A549 (cell line): ENCODE results near the gene CSTF2T. TPM values are rescaled to one million over a fixed set of nuclear protein-coding genes. Genes with fewer than 3 reads are reported as not detected.

Source experiments
- ATAC-seq, 2 experiments: fragments of 200-7000 bp in 1 of 2; fragments of >200 bp in 1 of 2; cut with Nextera tagmentation in 1 of 2; cut with Tn5 transposase in 1 of 2; 3 replicates each; pipeline versions ENCODE4 v1.8.0 to v1.9.1; 2018 to 2020; ENCODE audit warnings: mild to moderate bottlenecking in 1 of 2, moderate library complexity in 1 of 2
- CTCF ChIA-PET: fragments of 300-600 bp; sonication (Branson Sonifier 250); formaldehyde crosslinking; extraction: SDS; loops from one replicate; lab custom pipeline; 2021; ENCODE audit warnings: antibody characterized with exemption, inconsistent platforms; lab: Yijun Ruan, JAX
- POLR2A ChIA-PET: fragments of 350-600 bp; formaldehyde crosslinking; extraction: SDS; loops from one replicate; lab custom pipeline; 2021; ENCODE audit warnings: antibody characterized with exemption, inconsistent platforms; lab: Yijun Ruan, JAX
- DNase-seq, 2 experiments: peaks; one replicate each; pipeline versions ENCODE4 v3.0.0 to v3.0.0-alpha.2; 2011 to 2016; ENCODE audit warnings: low read depth in 1 of 2, low spot score in 1 of 2
- FAIRE-seq: peaks from 2 replicates; lab custom pipeline; 2011; peaks lifted over from hg19 to GRCh38; lab: Jason Lieb, UNC
- H3K27ac ChIP-seq, 2 experiments: fragments of >200 bp; sonication (Bioruptor Twin); formaldehyde crosslinking; 3 replicates each; pipeline ENCODE4 v1.5.1; 2016 to 2017
- H3K4me1 ChIP-seq: fragments of >200 bp; sonication (Bioruptor Twin); formaldehyde crosslinking; 3 replicates; pipeline ENCODE4 v1.6.1; 2016
- H3K4me2 ChIP-seq: fragments of >200 bp; sonication (Bioruptor Twin); formaldehyde crosslinking; 3 replicates; pipeline ENCODE4 v1.6.1; 2016
- H3K4me3 ChIP-seq: fragments of >200 bp; sonication (Bioruptor Twin); formaldehyde crosslinking; 3 replicates; pipeline ENCODE4 v1.5.1; 2016
- H3K9me3 ChIP-seq: fragments of >200 bp; sonication (Bioruptor Twin); formaldehyde crosslinking; 3 replicates; pipeline ENCODE4 v1.6.1; 2016
- CBX2 ChIP-seq: fragments of 200-600 bp; sonication (generic); IDR thresholded peaks from 2 replicates; pipeline ENCODE4 v1.6.1; 2016; ENCODE audit warnings: low read depth, mild to moderate bottlenecking, borderline replicate concordance
- CBX8 ChIP-seq: fragments of 200-600 bp; sonication (generic); IDR thresholded peaks from 2 replicates; pipeline ENCODE4 v1.6.1; 2016
- CTCF ChIP-seq: fragments of >200 bp; sonication (Bioruptor Twin); formaldehyde crosslinking; IDR thresholded peaks from 3 replicates; pipeline ENCODE4 v1.5.1; 2016
- E2F6 ChIP-seq: IDR thresholded peaks from 2 replicates; pipeline ENCODE4 v1.6.1; 2012; ENCODE audit warnings: low read depth, borderline replicate concordance
- EHF ChIP-seq: fragments of 250-450 bp; sonication (Bioruptor Pico); IDR thresholded peaks from 2 replicates; pipeline ENCODE4 v1.5.0; 2020; ENCODE audit warnings: mild to moderate bottlenecking
- FOSB ChIP-seq: fragments of 250-450 bp; sonication (Bioruptor Pico); IDR thresholded peaks from 2 replicates; pipeline ENCODE4 v1.5.0; 2020; ENCODE audit warnings: mild to moderate bottlenecking, moderate library complexity
- FOSL2 ChIP-seq, 2 experiments: fragments of 450-650 bp in 1 of 2; fragments of >200 bp in 1 of 2; sonication (Bioruptor Twin) in 1 of 2; formaldehyde crosslinking; IDR thresholded peaks; 2 replicates each; pipeline versions ENCODE4 v1.5.0 to v1.6.1; 2016 to 2020; ENCODE audit warnings: mild to moderate bottlenecking in 1 of 2, moderate library complexity in 1 of 2
- HDAC2 ChIP-seq: fragments of 200-600 bp; sonication (generic); IDR thresholded peaks from 2 replicates; pipeline ENCODE4 v1.6.1; 2016
- HOXB13 ChIP-seq: fragments of 250-450 bp; sonication (Bioruptor Pico); IDR thresholded peaks from 2 replicates; pipeline ENCODE4 v1.5.0; 2020; ENCODE audit warnings: low read depth, mild to moderate bottlenecking, moderate library complexity
- MAFK ChIP-seq: fragments of 450-650 bp; IDR thresholded peaks from 2 replicates; pipeline ENCODE4 v1.6.1; 2014; ENCODE audit not compliant: partially characterized antibody
- MAZ ChIP-seq: fragments of 150-350 bp; IDR thresholded peaks from 2 replicates; pipeline ENCODE4 v1.6.1; 2014; ENCODE audit warnings: antibody characterized with exemption, low read depth, low read length, borderline replicate concordance
- NPAS2 ChIP-seq: fragments of 250-450 bp; sonication (Bioruptor Pico); IDR thresholded peaks from 2 replicates; pipeline ENCODE4 v1.8.0; 2022; ENCODE audit warnings: mild to moderate bottlenecking, moderate library complexity, borderline replicate concordance
- NR3C1 ChIP-seq: fragments of >200 bp; sonication (Bioruptor Twin); formaldehyde crosslinking; IDR thresholded peaks from 3 replicates; pipeline ENCODE4 v1.6.1; 2017
- PBX3 ChIP-seq: IDR thresholded peaks from 2 replicates; pipeline ENCODE4 v1.6.1; 2012
- POLR2A ChIP-seq: IDR thresholded peaks from 2 replicates; pipeline ENCODE4 v1.6.1; 2012; ENCODE audit warnings: mild to moderate bottlenecking, low read length
- POLR2AphosphoS2 ChIP-seq: conservative IDR thresholded peaks from 2 replicates; pipeline ENCODE4 v1.6.1; 2012; ENCODE audit warnings: low read length, improper control_type of control experiment, inconsistent platforms
- RAD21 ChIP-seq, 2 experiments: fragments of >200 bp in 1 of 2; sonication (Bioruptor Twin) in 1 of 2; formaldehyde crosslinking in 1 of 2; IDR thresholded peaks in 1 of 2; conservative IDR thresholded peaks in 1 of 2; 2 replicates in 1 of 2; 3 replicates in 1 of 2; pipeline ENCODE4 v1.6.1; 2012 to 2018; ENCODE audit warnings: inconsistent platforms in 1 of 2
- RARB ChIP-seq: fragments of 250-450 bp; sonication (Bioruptor Pico); IDR thresholded peaks from 2 replicates; pipeline ENCODE4 v1.8.0; 2021; ENCODE audit warnings: mild to moderate bottlenecking, moderate library complexity
- SMC3 ChIP-seq: fragments of >200 bp; sonication (Bioruptor Twin); formaldehyde crosslinking; IDR thresholded peaks from 3 replicates; pipeline ENCODE4 v1.6.1; 2018; ENCODE audit warnings: inconsistent platforms
- SREBF2 ChIP-seq: fragments of 450-650 bp; IDR thresholded peaks from 2 replicates; pipeline ENCODE4 v1.6.1; 2014; ENCODE audit warnings: mild to moderate bottlenecking, moderate library complexity
- TFCP2L1 ChIP-seq: fragments of 250-450 bp; sonication (Bioruptor Pico); IDR thresholded peaks from 2 replicates; pipeline ENCODE4 v1.5.0; 2021; ENCODE audit warnings: mild to moderate bottlenecking
- ZSCAN20 ChIP-seq: fragments of 250-450 bp; sonication (Bioruptor Pico); IDR thresholded peaks from 2 replicates; pipeline ENCODE4 v1.8.0; 2022; ENCODE audit warnings: mild to moderate bottlenecking, moderate library complexity
- WGBS: methylation state at CpG from one replicate; pipeline ENCODE4 v1.1.6; 2017; ENCODE audit errors: missing lambda C conversion rate; 5-methylcytosine and 5-hydroxymethylcytosine counted together
- polyA plus RNA-seq, 4 experiments: library from polyadenylated mRNA; depleted of rRNA in 3 of 4; stranded (reverse); fragments of >200 nt; fragmentation: RNase III in 1 of 4; extraction: RNeasy Plus Mini Kit Qiagen cat#74134 plus additional on column Dnase treatment in 1 of 4; gene quantifications; 2 replicates in 3 of 4; 3 replicates in 1 of 4; pipeline ENCODE4 v1.2.3, GENCODE V29; 2011 to 2017
- TF ChIP-seq, protein P1 (sequence below): fragments of 450-650 bp; IDR thresholded peaks from 2 replicates; pipeline ENCODE4 v1.6.1; 2014; ENCODE audit warnings: antibody characterized with exemption
- TF ChIP-seq, protein P2 (sequence below): fragments of 250-450 bp; sonication (Bioruptor Pico); IDR thresholded peaks from 2 replicates; pipeline ENCODE4 v1.5.0; 2021; ENCODE audit warnings: mild to moderate bottlenecking, moderate library complexity, borderline replicate concordance

CSTF2T gene
- polyA plus RNA-seq, 2 of the 4 experiments (the other 2 are of a cell fraction), result 9.4 to 18.2 TPM

- ChIA-PET POLR2A (no interaction called here), CTCF (no interaction called here)
- ATAC-seq (no peak), DNase-seq (no peak), FAIRE-seq (no peak)
- H3K4me1 ChIP-seq, result no peaks in the 10 kb centered on the region
- 4% methylated on average over 2 of the region's 2 CpGs for WGBS
- H3K4me2 ChIP-seq, result no peak overlapping the region
- H3K27ac ChIP-seq, result no peak overlapping the region
- no peak for TF ChIP-seq RAD21 (conservative IDR thresholded peaks at IDR 0.05 in 1 of 2, IDR thresholded peaks at IDR 0.05 in 1 of 2)
- no peak for TF ChIP-seq E2F6
- no peak for TF ChIP-seq PBX3
- H3K4me3 ChIP-seq, result no peak overlapping the region
- H3K9me3 ChIP-seq, result no peaks in the 10 kb centered on the region
Observed at GRCh38 chr10:51709324-51709972, 10.1 kb upstream of the CSTF2T start.

DNA sequence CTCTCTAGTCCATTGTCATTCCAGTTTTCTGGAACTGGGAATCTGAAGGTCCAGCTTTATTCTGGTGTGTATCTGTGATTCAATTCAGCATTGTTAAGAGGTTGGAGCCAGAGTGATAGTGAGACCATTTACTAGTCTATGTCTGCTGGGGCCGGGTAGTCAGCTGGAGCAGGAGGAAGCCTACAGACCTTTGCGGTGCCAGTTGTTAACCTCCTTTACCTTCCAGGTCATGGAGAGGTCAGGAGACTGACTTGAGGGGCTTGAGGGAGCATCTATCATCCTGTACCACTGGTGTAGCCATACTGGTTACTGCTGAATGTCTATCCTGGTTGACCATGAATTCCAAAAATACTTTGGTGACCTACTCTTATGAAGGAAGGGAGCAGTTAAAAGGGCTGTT, 9.2 kb upstream of the CSTF2T start:
- Histone ChIP-seq H3K27ac (no peak overlapping the region), H3K4me2 (no peak overlapping the region), H3K4me1 (no peaks in the 10 kb centered on the region), H3K4me3 (no peak overlapping the region), H3K9me3 (no peaks in the 10 kb centered on the region)
- no peak for TF ChIP-seq HDAC2
- no peak for TF ChIP-seq NPAS2 (CRISPR knock-in tag)
- TF ChIP-seq, protein P1, sequence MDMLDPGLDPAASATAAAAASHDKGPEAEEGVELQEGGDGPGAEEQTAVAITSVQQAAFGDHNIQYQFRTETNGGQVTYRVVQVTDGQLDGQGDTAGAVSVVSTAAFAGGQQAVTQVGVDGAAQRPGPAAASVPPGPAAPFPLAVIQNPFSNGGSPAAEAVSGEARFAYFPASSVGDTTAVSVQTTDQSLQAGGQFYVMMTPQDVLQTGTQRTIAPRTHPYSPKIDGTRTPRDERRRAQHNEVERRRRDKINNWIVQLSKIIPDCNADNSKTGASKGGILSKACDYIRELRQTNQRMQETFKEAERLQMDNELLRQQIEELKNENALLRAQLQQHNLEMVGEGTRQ, result no peak
- TF ChIP-seq POLR2AphosphoS2, result no peak
- TF ChIP-seq MAFK, result no peak
- TF ChIP-seq RARB (CRISPR knock-in tag), result no peak
- 46% methylated on average over 2 of the region's 2 CpGs for WGBS
- POLR2A ChIA-PET, result no interaction called here
- ATAC-seq (no peak), FAIRE-seq (no peak), DNase-seq (no peak)
- CTCF ChIA-PET, result interaction anchor here (0.7 kb wide), 1 partner anchor 103 kb away, joined by 3 read pairs; no protein-coding TSS in a partner anchor

- Histone ChIP-seq H3K4me1 (no peaks in the 10 kb centered on the region), H3K9me3 (no peaks in the 10 kb centered on the region), H3K27ac (no peak overlapping the region), H3K4me2 (no peak overlapping the region), H3K4me3 (no peak overlapping the region)
- DNase-seq, result no peak
- no peak for ATAC-seq
- 55% methylated on average over 5 of the region's 5 CpGs for WGBS
- ChIA-PET POLR2A (no interaction called here), CTCF (interaction anchor here (0.7 kb wide), 1 partner anchor 104 kb away, joined by 3 read pairs; no protein-coding TSS in a partner anchor)
- no peak for FAIRE-seq
- TF ChIP-seq FOSB (CRISPR knock-in tag) (no peak), MAFK (no peak), EHF (CRISPR knock-in tag) (no peak), CBX2 (no peak), CBX8 (no peak), RARB (CRISPR knock-in tag) (no peak), SMC3 (no peak), MAZ (no peak), CTCF (no peak), E2F6 (no peak), TFCP2L1 (CRISPR knock-in tag) (no peak), NR3C1 (no peak), HOXB13 (no peak), NPAS2 (CRISPR knock-in tag) (no peak), SREBF2 (no peak), POLR2A (no peak), FOSL2 (IDR thresholded peaks at IDR 0.05) (no peak), FOSL2 (CRISPR knock-in tag; IDR thresholded peaks at IDR 0.05) (no peak), ZSCAN20 (CRISPR knock-in tag) (no peak)
- TF ChIP-seq, protein P2, sequence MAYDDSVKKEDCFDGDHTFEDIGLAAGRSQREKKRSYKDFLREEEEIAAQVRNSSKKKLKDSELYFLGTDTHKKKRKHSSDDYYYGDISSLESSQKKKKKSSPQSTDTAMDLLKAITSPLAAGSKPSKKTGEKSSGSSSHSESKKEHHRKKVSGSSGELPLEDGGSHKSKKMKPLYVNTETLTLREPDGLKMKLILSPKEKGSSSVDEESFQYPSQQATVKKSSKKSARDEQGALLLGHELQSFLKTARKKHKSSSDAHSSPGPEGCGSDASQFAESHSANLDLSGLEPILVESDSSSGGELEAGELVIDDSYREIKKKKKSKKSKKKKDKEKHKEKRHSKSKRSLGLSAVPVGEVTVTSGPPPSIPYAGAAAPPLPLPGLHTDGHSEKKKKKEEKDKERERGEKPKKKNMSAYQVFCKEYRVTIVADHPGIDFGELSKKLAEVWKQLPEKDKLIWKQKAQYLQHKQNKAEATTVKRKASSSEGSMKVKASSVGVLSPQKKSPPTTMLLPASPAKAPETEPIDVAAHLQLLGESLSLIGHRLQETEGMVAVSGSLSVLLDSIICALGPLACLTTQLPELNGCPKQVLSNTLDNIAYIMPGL, result no peak
Observed at GRCh38 chr10:51707821-51708424, 8.5 kb upstream of the CSTF2T start.
